Naive thymus-derived CD8-positive, alpha-beta T cell (primary cell): ENCODE measurements around the gene KATNIP. TPM values are rescaled to one million over a fixed set of nuclear protein-coding genes. Genes with fewer than 3 reads are reported as not detected.

Experiments used
- ATAC-seq, 2 donors: fragments of 150-1000 bp; cut with Tn5 transposase in 1 of 2; sonication (Bioruptor Pico), chemical (Tn5 transposase) in 1 of 2; 1 replicate in 1 of 2; 2 replicates in 1 of 2; pipeline ENCODE4 v1.10.0; 2021; ENCODE audit warnings: mild to moderate bottlenecking in 2 of 2, moderate library complexity in 2 of 2
- POLR2A ChIA-PET: fragments of 350-600 bp; sonication (Branson Sonifier 250); formaldehyde crosslinking; loops from one replicate; lab custom pipeline; 2021; ENCODE audit warnings: antibody characterized with exemption; lab: Charles Lee
- DNase-seq, 10 donors: peaks; one replicate each; pipeline versions ENCODE4 v3.0.0 to v3.0.0-alpha.2; 2020 to 2022
- H3K27ac Mint-ChIP-seq, 10 donors: one replicate each; pipeline ENCODE4 v1.8.0; 2020 to 2022; ENCODE audit warnings: mild to moderate bottlenecking in 10 of 10, mixed read lengths in 10 of 10, moderate library complexity in 4 of 10, inconsistent platforms in 1 of 10
- H3K27me3 Mint-ChIP-seq, 5 donors: one replicate each; pipeline ENCODE4 v1.8.0; 2021 to 2022; ENCODE audit warnings: mixed read lengths in 5 of 5
- H3K36me3 Mint-ChIP-seq, 3 donors: one replicate each; pipeline ENCODE4 v1.8.0; 2020 to 2022; ENCODE audit warnings: mixed read lengths in 3 of 3, mild to moderate bottlenecking in 2 of 3, inconsistent platforms in 1 of 3
- H3K4me1 Mint-ChIP-seq, 4 donors: one replicate each; pipeline ENCODE4 v1.8.0; 2021 to 2022; ENCODE audit warnings: mixed read lengths in 4 of 4
- H3K4me3 Mint-ChIP-seq, 10 donors: one replicate each; pipeline ENCODE4 v1.8.0; 2020 to 2022; ENCODE audit warnings: mild to moderate bottlenecking in 10 of 10, mixed read lengths in 10 of 10, moderate library complexity in 6 of 10, inconsistent platforms in 1 of 10
- H3K9me3 Mint-ChIP-seq, 9 donors: one replicate each; pipeline ENCODE4 v1.8.0; 2020 to 2022; ENCODE audit warnings: mixed read lengths in 9 of 9, mild to moderate bottlenecking in 3 of 9, inconsistent platforms in 1 of 9, moderate library complexity in 1 of 9
- polyA plus RNA-seq, 3 donors: library from polyadenylated mRNA; unstranded; fragments of 300-500 nt; fragmentation: Illumina TruSeq; gene quantifications; one replicate each; pipeline ENCODE4 v1.2.3, GENCODE V29; 2021
- total RNA-seq, 8 experiments: library from RNA in 2 of 8; stranded (reverse) in 2 of 8; gene quantifications; one replicate each; pipeline ENCODE4 v1.2.3 and lab custom pipeline; 2021 to 2026

The KATNIP gene
- total and polyA plus RNA-seq, 5 experiments from 2014 or later, result 1.3 to 23.4 (median 3.4) TPM

DNA sequence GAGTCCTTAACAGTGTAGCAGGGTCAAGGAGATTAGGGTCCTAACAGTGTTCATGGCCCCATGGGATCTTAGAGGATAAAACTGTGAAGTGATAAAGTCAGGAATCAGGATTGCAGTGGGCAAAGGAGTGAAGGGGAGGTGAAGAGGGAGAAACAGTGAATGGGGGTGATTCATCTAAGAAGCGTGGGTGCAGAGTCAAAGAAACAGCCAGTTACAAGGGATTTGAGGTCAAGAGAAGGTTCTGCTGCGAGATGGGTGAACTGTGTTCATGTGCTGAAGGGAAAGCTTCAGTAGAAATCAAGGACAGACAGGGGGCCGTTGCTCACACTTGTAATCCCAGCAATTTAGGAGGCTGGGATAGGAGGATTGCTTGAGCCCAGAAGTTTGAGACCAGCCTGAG, 6.1 kb upstream of the KATNIP start:
- POLR2A ChIA-PET, result no interaction called here
- no peak overlapping the region for H3K4me3 Mint-ChIP-seq
- DNase-seq, result no peak
- H3K27me3 Mint-ChIP-seq, result no peaks in the 10 kb centered on the region
- no peak for ATAC-seq
- peaks cover 0 to 3% (median 0%) of the 10 kb centered on the region in 9 donors for H3K9me3 Mint-ChIP-seq
- H3K4me1 Mint-ChIP-seq, result peaks cover 23 to 43% (median 29%) of the 10 kb centered on the region in 4 donors
- H3K27ac Mint-ChIP-seq, result peak overlapping the region in 1 of 10 donors; percentile 28
- H3K36me3 Mint-ChIP-seq, result peaks cover 9 to 77% (median 50%) of the 10 kb centered on the region in 3 donors

DNA sequence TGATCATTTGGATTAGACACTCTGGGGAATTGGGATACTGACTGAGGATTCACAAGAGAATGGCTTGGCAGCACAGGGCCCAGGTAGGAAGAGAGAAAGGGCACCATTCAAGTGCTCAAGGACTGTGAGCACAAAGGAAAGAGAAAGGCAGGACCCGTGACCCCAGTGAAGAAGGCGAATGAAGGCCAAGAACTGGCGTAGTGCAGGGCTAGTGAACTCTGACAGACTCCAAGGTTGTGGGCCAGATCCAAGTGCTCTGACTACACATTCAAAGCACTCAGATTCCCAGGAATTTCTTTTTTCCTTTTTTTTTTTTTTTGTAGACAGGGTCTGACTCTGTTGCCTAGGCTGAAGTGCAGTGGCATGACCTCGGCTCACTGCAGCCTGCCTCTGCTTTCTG, 5.3 kb upstream of the KATNIP start:
- Mint-ChIP-seq H3K36me3 (peaks cover 9 to 68% (median 42%) of the 10 kb centered on the region in 3 donors), H3K4me1 (peaks cover 25 to 43% (median 30%) of the 10 kb centered on the region in 4 donors), H3K27ac (peak overlapping the region in 1 of 10 donors; percentile 50), H3K9me3 (peaks cover 0 to 3% (median 0%) of the 10 kb centered on the region in 9 donors), H3K4me3 (no peak overlapping the region), H3K27me3 (no peaks in the 10 kb centered on the region)
- ATAC-seq (no peak), DNase-seq (no peak)
- POLR2A ChIA-PET, result no interaction called here

DNA sequence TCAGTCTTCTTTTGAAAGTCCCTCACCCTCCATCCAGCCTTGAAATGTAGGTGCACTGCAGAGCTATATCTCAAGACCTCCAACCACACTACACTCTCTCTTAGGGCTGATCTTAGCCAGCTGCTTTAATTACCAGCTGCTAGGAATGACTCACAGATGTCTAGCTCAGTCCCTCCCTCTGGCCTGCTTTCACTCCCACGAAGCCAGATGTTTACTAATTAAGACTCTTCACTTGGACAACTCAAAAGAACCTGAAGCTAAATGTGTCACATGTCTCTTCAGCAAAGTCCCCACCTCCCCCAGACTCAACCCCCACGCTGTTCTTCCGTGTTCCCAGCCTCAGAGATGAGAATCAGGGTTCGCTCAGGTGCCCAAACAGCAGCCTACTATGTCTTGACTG, 2.8 kb upstream of the KATNIP start:
- ATAC-seq (no peak), DNase-seq (no peak)
- H3K4me1 Mint-ChIP-seq, result peaks cover 29 to 54% (median 42%) of the 10 kb centered on the region in 4 donors
- POLR2A ChIA-PET, result no interaction called here
- H3K27ac Mint-ChIP-seq, result peak overlapping the region in 6 of 10 donors; percentile 48 to 100 (median 64)
- peak overlapping the region in 5 of 10 donors; percentile 13 to 48 (median 18) for H3K4me3 Mint-ChIP-seq
- H3K27me3 Mint-ChIP-seq, result no peaks in the 10 kb centered on the region
- peaks cover 0 to 43% (median 18%) of the 10 kb centered on the region in 3 donors for H3K36me3 Mint-ChIP-seq
- H3K9me3 Mint-ChIP-seq, result no peaks in the 10 kb centered on the region

DNA sequence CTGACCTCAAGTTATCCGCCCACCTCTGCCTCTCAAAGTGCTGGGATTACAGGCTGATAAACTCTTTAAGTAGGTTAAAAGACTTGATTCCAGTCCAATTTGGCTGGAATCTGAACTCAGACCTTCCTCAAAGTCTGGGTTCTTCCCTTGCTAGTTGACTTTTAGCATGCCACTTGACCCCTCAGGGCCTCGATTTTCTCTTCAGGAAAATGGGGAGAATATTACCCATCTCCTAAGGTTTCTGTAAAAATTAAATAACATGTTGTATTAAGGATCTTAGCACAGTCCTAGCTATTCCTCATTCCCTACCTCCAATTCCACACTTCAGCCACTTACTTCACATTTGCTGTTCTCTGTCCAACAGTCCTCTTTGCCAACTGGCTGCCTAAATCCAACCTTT, 2.1 kb upstream of the KATNIP start:
- Mint-ChIP-seq H3K4me1 (peaks cover 29 to 53% (median 42%) of the 10 kb centered on the region in 4 donors), H3K27ac (peak overlapping the region in 4 of 10 donors; percentile 2 to 100 (median 30)), H3K36me3 (peaks cover 0 to 36% (median 15%) of the 10 kb centered on the region in 3 donors), H3K27me3 (no peaks in the 10 kb centered on the region), H3K4me3 (peak overlapping the region in 5 of 10 donors; percentile 1 to 98 (median 16)), H3K9me3 (no peaks in the 10 kb centered on the region)
- ATAC-seq (no peak), DNase-seq (no peak)
- POLR2A ChIA-PET, result no interaction called here

DNA sequence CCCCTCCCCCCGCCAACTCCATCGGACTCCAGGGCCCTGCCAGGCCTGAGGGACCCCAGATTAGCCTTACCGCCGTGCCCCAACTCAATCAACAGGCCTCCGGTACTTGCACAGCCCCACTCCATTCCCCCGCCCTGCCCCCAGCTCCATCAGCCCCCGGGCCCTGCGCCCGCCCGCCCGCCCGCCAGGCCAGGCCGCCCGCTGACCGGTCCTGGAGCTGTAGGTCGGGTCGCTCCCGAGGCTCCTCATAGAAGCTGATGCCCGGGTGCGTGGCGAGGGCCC, 539 bp upstream of the KATNIP start:
- peaks cover 27 to 50% (median 42%) of the 10 kb centered on the region in 4 donors for H3K4me1 Mint-ChIP-seq
- no peaks in the 10 kb centered on the region for H3K27me3 Mint-ChIP-seq
- H3K4me3 Mint-ChIP-seq, result peak overlapping the region; percentile 97 to 99 (median 98)
- ATAC-seq (peak; percentile 20 to 38), DNase-seq (no peak)
- peak overlapping the region; percentile 92 to 100 (median 100) for H3K27ac Mint-ChIP-seq
- no peaks in the 10 kb centered on the region for H3K9me3 Mint-ChIP-seq
- peaks cover 0 to 23% (median 8%) of the 10 kb centered on the region in 3 donors for H3K36me3 Mint-ChIP-seq
- POLR2A ChIA-PET, result interaction anchor here (0.6 to 3.3 kb wide), 4 partner anchors 9 to 746 kb away, joined by 3 to 20 read pairs (median 4); partner anchors contain the start of gene KDM8

DNA sequence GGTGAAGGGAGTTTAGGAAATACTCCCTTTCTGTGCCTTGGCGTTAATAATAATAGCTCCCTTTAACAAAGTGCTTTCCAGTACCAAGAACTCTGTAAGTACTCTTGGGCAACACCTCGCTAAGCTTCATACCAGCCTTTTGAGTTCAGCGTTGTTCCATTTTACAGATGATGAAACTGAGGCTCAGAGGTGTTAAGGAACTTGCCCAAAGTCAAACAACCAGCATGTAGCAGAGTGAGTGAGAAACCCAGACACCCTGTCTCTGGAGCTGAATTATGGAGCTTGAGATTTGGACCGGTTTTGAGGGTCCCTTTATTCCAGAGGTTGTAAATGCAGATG, 607 bp downstream of the KATNIP start:
- Mint-ChIP-seq H3K9me3 (no peaks in the 10 kb centered on the region), H3K27ac (peak overlapping the region; percentile 92 to 100 (median 100)), H3K36me3 (peaks cover 0 to 12% (median 0%) of the 10 kb centered on the region in 3 donors), H3K4me1 (peaks cover 27 to 49% (median 40%) of the 10 kb centered on the region in 4 donors), H3K27me3 (no peaks in the 10 kb centered on the region), H3K4me3 (peak overlapping the region; percentile 97 to 99 (median 98))
- DNase-seq (peak in 1 of 10 donors; percentile 3), ATAC-seq (no peak)
- POLR2A ChIA-PET, result interaction anchor here (0.8 to 3.3 kb wide), 4 partner anchors 12 to 347 kb away, joined by 3 to 20 read pairs (median 4); partner anchors contain the start of gene KDM8

DNA sequence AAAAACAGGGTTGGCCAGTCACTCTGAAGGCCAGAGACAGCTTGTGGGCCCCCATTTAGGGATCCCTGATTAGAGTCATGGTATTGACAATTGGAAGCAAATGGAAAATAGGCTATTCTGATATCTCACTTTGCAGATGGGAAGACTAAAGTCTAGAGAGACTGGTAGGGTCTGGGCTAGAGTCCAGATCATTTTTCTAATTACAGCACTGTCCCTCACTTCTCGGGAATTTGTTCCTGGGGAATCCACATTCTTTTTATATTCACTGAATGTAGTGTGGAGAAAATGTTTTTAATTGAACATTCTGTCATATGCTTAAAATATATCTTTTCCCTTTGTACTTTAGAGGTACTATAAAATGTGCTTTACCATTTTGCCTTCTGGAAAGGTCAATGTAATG, 1.1 kb downstream of the KATNIP start:
- H3K27me3 Mint-ChIP-seq, result no peaks in the 10 kb centered on the region
- DNase-seq, result no peak
- H3K4me3 Mint-ChIP-seq, result peak overlapping the region in 9 of 10 donors; percentile 19 to 99 (median 97)
- peak overlapping the region in 8 of 10 donors; percentile 53 to 100 (median 100) for H3K27ac Mint-ChIP-seq
- H3K36me3 Mint-ChIP-seq, result peaks cover 0 to 10% (median 0%) of the 10 kb centered on the region in 3 donors
- no peaks in the 10 kb centered on the region for H3K9me3 Mint-ChIP-seq
- POLR2A ChIA-PET, result interaction anchor here (0.8 to 3.3 kb wide), 3 partner anchors 11 to 87 kb away, joined by 3 to 20 read pairs (median 4); no protein-coding TSS in a partner anchor
- no peak for ATAC-seq
- H3K4me1 Mint-ChIP-seq, result peaks cover 26 to 48% (median 40%) of the 10 kb centered on the region in 4 donors

DNA sequence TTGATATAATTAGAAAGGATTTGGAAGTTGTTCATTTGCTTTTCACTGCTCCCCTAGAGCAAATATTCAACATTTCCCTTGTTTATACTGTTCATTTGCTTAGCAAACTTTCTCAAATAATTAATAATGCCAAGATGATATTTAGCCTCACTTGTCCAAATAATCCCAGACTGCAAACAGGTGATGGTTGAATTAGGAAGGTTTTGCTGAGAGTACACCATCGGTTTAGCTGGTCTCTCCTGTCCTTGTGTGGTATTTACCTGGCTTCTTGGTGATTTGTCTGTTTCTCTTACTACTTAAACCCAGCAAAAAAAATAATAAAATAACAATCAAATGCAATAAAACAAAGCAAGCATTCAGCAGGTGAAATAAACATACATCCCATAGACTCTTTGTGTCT, 6.5 kb downstream of the KATNIP start:
- no peak for DNase-seq
- H3K36me3 Mint-ChIP-seq, result peaks cover 0 to 12% (median 10%) of the 10 kb centered on the region in 3 donors
- no peak overlapping the region for H3K27ac Mint-ChIP-seq
- POLR2A ChIA-PET, result interaction anchor here (0.6 kb wide), 1 partner anchor 1048 kb away, joined by 3 read pairs; no protein-coding TSS in a partner anchor
- H3K9me3 Mint-ChIP-seq, result no peaks in the 10 kb centered on the region
- ATAC-seq, result no peak
- H3K4me1 Mint-ChIP-seq, result peaks cover 0 to 6% (median 2%) of the 10 kb centered on the region in 4 donors
- no peaks in the 10 kb centered on the region for H3K27me3 Mint-ChIP-seq
- H3K4me3 Mint-ChIP-seq, result no peak overlapping the region

DNA sequence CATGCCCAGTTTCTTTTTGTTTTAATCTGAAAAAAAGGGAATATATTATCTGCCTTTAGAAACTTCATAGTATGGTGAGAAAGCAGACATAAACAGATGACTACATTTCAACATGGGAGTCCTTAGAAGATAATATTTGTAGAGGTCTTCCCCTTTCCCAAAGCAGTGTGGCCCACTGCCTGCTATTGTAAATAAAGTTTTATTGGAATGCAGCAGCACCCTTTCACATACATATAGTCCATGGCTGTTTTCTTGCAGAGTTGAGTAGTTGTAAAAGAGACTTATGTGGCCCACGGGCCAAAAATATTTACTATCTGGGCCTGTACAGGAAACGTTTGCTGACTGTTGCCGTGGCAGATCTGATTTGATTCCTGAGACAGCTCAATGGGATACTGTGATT, 8.5 kb downstream of the KATNIP start:
- POLR2A ChIA-PET, result no interaction called here
- H3K27me3 Mint-ChIP-seq, result no peaks in the 10 kb centered on the region
- no peaks in the 10 kb centered on the region for H3K9me3 Mint-ChIP-seq
- H3K36me3 Mint-ChIP-seq, result peaks cover 0 to 13% (median 11%) of the 10 kb centered on the region in 3 donors
- DNase-seq, result no peak
- no peak for ATAC-seq
- H3K27ac Mint-ChIP-seq, result no peak overlapping the region
- H3K4me3 Mint-ChIP-seq, result no peak overlapping the region
- H3K4me1 Mint-ChIP-seq, result peaks cover 0 to 11% (median 4%) of the 10 kb centered on the region in 4 donors

DNA sequence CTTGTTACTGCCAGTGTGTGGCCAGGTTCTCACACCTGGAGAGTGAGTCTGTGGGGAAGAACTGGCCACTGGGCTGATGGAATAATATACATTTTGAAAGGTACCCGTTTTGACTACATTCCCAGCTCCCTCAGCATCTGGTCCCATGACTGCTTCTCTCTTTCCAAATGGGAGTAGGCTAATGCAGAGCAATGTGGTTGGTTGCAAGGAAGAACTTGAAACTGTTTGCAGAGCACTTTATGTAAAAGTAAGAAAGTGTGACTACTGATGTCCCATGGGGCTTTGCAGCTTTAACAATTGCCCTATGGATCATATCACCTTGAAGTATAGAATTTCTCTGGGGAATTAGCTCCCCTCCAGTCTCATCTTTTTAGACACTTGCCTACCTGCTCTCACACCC, 9.0 kb downstream of the KATNIP start:
- H3K27me3 Mint-ChIP-seq, result no peaks in the 10 kb centered on the region
- DNase-seq (no peak), ATAC-seq (no peak)
- H3K36me3 Mint-ChIP-seq, result peaks cover 0 to 13% (median 11%) of the 10 kb centered on the region in 3 donors
- peaks cover 0 to 12% (median 4%) of the 10 kb centered on the region in 4 donors for H3K4me1 Mint-ChIP-seq
- H3K4me3 Mint-ChIP-seq, result no peak overlapping the region
- H3K9me3 Mint-ChIP-seq, result no peaks in the 10 kb centered on the region
- POLR2A ChIA-PET, result no interaction called here
- no peak overlapping the region for H3K27ac Mint-ChIP-seq

DNA sequence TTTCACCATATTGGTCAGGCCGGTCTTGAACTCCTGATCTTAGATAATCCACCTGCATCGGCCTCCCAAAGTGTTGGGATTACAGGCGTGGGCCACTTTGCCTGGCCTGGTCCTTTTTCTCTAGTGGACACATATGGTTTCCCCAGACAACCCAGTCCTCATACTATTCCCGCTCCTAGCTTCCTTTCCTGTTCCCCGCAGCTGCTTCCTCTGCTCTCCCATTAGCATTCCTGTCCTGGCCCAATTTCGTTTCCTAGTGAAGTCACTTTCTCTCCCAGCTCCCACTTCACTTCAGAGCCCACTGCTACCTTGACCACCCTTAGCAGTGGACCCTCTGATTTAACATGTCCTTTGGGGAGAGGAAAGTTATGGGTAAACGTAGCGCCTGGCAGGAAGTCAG, 11.3 kb downstream of the KATNIP start:
- Mint-ChIP-seq H3K9me3 (no peaks in the 10 kb centered on the region), H3K27me3 (no peaks in the 10 kb centered on the region), H3K36me3 (peaks cover 0 to 13% (median 11%) of the 10 kb centered on the region in 3 donors), H3K4me3 (no peak overlapping the region), H3K27ac (peak overlapping the region in 1 of 10 donors; percentile 56), H3K4me1 (peaks cover 0 to 12% (median 5%) of the 10 kb centered on the region in 4 donors)
- ATAC-seq, result no peak
- no peak for DNase-seq
- POLR2A ChIA-PET, result interaction anchor here (0.6 kb wide), 1 partner anchor 404 kb away, joined by 6 read pairs; no protein-coding TSS in a partner anchor

DNA sequence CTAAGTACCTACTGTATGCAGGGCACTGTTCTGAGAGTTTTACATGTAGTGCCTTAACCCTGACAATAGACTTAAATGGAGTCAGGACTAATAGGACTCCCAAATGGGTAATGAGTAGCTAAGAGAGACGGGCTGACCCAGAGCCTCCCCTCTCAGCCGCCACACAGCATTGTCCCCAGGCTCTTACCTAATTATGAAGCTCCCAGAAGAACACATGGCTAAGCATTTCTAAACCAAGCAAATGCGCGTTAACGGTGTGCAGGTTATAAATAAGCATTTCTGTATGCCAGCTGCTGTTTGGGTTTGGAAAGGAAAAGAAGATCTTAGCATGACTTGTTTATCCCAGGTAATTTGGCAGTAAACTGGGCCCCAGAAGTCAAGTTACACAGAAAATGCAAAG, 14.3 kb downstream of the KATNIP start:
- no peak overlapping the region for H3K27ac Mint-ChIP-seq
- no peaks in the 10 kb centered on the region for H3K9me3 Mint-ChIP-seq
- POLR2A ChIA-PET, result interaction anchor here (0.6 kb wide), 1 partner anchor 11 kb away, joined by 4 read pairs; no protein-coding TSS in a partner anchor
- no peaks in the 10 kb centered on the region for H3K27me3 Mint-ChIP-seq
- H3K4me3 Mint-ChIP-seq, result no peak overlapping the region
- H3K36me3 Mint-ChIP-seq, result peaks cover 0 to 8% (median 7%) of the 10 kb centered on the region in 3 donors
- no peak for ATAC-seq
- DNase-seq, result no peak
- H3K4me1 Mint-ChIP-seq, result peaks cover 4 to 9% (median 6%) of the 10 kb centered on the region in 4 donors

DNA sequence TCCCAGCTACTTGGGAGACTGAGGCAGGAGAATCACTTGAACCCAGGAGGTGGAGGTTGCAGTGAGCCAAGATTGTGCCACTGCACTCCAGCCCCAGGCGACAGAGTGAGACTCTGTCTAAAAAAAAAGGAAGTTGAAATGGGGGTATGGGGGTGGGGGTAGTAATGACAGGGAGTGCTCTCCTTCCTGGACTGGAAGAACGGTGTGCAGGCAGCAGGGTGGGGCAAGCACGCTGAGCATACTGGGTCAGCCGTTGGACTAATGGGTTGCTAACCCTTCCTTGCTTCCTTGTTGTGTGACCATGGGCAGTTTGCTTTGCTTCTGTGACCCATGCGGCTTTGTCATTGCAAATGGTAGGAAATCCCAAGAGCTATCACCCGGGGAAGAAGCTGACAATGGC, 16.5 kb downstream of the KATNIP start:
- Mint-ChIP-seq H3K9me3 (no peaks in the 10 kb centered on the region), H3K27ac (peak overlapping the region in 3 of 10 donors; percentile 17 to 40 (median 34)), H3K4me1 (peaks cover 4 to 7% (median 6%) of the 10 kb centered on the region in 4 donors), H3K36me3 (peaks cover 0 to 5% (median 5%) of the 10 kb centered on the region in 3 donors), H3K27me3 (no peaks in the 10 kb centered on the region), H3K4me3 (no peak overlapping the region)
- DNase-seq, result no peak
- POLR2A ChIA-PET, result no interaction called here
- ATAC-seq, result no peak
